ENCODE measurements around the gene SSBP2. TPM values are rescaled to one million over a fixed set of nuclear protein-coding genes. Genes with fewer than 3 reads are reported as not detected.

SSBP2 gene
- total RNA-seq, 1 donor from 2014 or later, result 9.4 TPM

GRCh38 chr5:81402192-81402930 is 348.5 kb downstream of the SSBP2 start:
- DNase-seq (ENCODE audit: extremely low read depth, low read depth, low spot score), result no peak

- DNase-seq (ENCODE audit: extremely low read depth, low read depth, low spot score), result no peak
Measured at GRCh38 chr5:81401266-81401665, 349.6 kb downstream of the SSBP2 start.

DNA sequence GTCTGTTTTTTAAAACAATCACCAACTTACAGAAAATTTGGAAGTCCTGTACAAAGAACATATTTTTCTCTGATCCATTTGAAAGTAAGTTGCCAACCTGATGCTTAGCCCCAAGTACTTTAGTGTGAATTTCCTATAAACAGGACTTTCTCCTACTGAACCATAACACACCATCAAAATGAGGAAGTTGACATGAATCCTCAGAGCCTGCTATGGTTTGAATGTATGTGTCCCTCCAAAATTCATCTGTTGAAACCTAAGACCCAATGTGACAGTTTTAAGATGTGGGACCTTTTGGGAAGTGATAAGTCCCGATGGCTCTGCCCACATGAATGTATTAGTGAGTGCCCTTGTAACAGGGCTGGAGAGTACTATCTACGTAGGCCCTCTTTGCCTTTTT is 350.5 kb downstream of the SSBP2 start:
- no peak for DNase-seq (ENCODE audit: extremely low read depth, low read depth, low spot score)

GRCh38 chr5:81398741-81399140 is 352.2 kb downstream of the SSBP2 start:
- no peak for DNase-seq (ENCODE audit: extremely low read depth, low read depth, low spot score)

DNA sequence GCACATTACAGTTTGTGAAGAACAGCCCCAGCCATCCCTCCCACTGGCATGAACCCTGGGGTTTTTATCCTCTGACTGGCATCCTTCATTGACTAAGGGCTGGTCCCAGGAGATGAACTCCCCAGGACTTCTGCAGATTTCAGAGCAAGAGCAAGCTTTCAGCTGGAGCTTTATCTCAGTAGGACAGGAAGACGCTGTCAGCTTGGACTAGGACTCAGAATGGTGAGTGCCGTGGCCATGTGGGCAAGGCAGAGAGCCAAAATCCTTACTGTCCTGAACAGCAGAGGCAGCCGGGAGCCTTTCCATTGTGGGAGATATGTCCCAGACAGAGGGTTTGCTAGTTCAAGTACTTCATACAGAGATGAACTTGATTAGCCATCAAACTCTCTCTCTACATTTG is 353.7 kb downstream of the SSBP2 start:
- no peak for DNase-seq (ENCODE audit: extremely low read depth, low read depth, low spot score)

DNA sequence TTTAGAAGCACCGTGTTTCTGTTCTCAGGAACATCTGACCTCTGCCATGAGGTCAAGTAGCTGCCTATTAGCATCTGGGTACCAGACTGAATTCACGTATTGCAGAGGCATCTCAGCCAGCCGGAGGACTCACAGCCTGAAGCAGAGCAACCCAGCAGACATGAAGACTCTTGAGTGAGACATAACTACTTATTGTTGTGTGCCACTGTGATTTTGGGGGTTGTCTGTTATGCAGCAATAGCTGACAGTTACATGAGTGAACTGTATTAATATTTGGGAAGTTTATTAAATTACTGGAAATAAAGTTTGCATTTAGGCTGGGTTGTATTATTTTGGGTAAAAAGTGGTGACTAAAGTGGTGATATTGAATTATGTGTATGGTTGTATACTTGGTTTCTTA is 355.6 kb downstream of the SSBP2 start:
- DNase-seq (ENCODE audit: extremely low read depth, low read depth, low spot score), result no peak

GRCh38 chr5:81393783-81394718 is 356.8 kb downstream of the SSBP2 start, which contains the start of gene ACOT12:
ACOT12 (minus strand) TSS chr5:81394134; CDS start chr5:81394114, 20 bp downstream.
- DNase-seq (ENCODE audit: extremely low read depth, low read depth, low spot score), result no peak

DNA sequence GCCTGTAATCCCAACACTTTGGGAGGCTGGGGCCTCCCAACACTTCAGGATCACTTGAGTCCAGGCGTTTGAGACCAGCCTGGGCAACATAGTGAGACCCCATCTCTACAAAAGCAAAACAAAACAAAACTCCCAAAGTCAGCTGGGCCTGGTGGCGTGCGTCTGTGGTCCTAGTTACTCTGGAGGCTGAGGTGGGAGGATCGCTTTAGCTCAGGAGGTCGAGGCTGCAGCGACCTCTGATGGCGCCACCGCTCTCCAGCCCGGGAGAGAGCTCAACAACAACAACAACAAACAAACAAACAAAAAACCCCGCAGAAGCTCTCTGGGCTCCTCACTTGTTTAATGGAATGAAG is 357.5 kb downstream of the SSBP2 start:
- DNase-seq (ENCODE audit: extremely low read depth, low read depth, low spot score), result no peak

GRCh38 chr5:81389025-81389424 is 361.9 kb downstream of the SSBP2 start:
- no peak for DNase-seq (ENCODE audit: extremely low read depth, low read depth, low spot score)

- DNase-seq (ENCODE audit: extremely low read depth, low read depth, low spot score), result no peak
Measured at GRCh38 chr5:81388169-81388568, 362.7 kb downstream of the SSBP2 start.

DNA sequence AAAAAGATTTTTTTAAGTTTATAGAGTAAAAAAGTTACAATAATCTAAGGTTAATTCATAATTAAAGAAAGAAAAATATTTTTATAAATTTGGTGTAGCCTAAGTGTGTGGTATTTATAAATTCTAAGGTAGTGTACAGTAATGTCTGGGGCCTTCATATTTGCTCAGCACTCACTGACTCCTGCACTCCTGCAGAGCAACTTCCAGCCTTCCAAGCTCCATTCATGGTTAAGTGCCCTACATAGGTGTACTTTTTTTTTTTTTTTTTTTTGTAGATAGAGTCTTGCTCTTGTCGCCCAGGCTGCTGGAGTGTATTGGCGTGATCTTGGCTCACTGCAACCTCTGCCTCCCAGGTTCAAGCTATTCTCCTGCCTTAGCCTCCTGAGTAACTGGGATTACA is 367.0 kb downstream of the SSBP2 start:
- DNase-seq (ENCODE audit: extremely low read depth, low read depth, low spot score), result no peak

DNA sequence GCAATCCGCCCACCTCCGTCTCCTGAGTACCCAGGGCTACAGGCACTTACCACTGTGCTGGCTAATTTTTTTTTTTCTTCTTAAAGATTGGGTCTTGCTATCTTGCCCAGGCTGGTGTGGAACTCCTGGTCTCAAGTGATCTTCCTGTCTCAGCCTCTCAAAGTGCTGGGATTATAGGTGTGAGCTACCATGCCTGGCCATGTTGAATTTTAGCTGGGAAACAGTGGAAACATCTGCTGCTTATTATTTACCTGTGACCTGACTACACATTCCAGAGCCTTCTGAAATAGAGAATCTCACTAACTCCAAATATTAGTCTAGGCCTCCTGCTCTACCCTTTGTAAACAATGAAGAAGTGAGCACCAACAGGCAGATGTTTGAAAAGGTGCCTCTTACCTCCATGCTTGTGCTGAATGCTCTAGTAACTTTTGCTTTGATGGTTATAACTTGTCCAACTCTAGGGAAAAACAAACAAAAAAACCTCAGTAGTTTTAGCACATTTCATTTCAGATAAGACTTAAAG is 379.5 kb downstream of the SSBP2 start:
- DNase-seq (ENCODE audit: extremely low read depth, low read depth, low spot score), result no peak

DNA sequence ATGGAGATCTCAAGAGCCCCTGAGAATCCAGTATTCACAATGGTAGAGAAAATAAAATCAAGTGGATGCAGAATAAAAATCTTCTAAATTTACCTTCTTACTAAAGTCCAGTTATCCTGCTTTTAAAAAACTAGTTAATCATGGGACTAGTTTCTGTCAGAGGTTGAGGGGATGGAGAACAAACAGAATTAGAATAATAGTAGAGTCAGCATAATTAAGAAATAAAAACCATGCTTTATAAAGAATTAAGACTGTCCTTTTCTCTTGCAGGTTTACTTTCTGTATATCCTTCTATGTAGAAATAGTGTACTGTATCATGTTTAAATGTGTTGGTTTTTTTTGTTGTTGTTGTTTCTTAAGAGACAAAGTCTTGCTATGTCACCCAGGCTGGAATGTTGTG is 380.0 kb downstream of the SSBP2 start:
- DNase-seq (ENCODE audit: extremely low read depth, low read depth, low spot score), result no peak

GRCh38 chr5:81365541-81365940 is 385.4 kb downstream of the SSBP2 start:
- DNase-seq (ENCODE audit: extremely low read depth, low read depth, low spot score), result no peak

GRCh38 chr5:81363093-81363871 is 387.6 kb downstream of the SSBP2 start:
- no peak for DNase-seq (ENCODE audit: extremely low read depth, low read depth, low spot score)

Other genes starting within 250 kb of the SSBP2 start
- gene ATG10, start 220.9 kb upstream of the SSBP2 start, total RNA-seq, result 3.9 and 4.6 TPM in 2 replicates

All from glomerular endothelial cell (primary cell).